HFF-Myc (cell line): ENCODE measurements around the gene NDC80.
"Not testable (repeated sequence)": the region's sequence is repeated elsewhere in the genome, so short reads cannot be mapped to it uniquely, and the experiment has no call there.

Source experiments
- DNase-seq: peaks from one replicate; pipeline ENCODE4 v3.0.0-alpha.2; 2011; ENCODE audit warnings: low read depth; ENCODE audit errors: extremely low read depth
- H3K4me3 ChIP-seq: replicated peaks from 2 replicates; pipeline ENCODE4 v1.5.1; 2011; ENCODE audit warnings: low read depth, mild to moderate bottlenecking, control low read depth, low read length
- CTCF ChIP-seq: IDR thresholded peaks from 2 replicates; pipeline ENCODE4 v1.5.1; 2012; ENCODE audit warnings: mild to moderate bottlenecking, low read depth, low read length, control low read depth; ENCODE audit errors: missing control alignments

The NDC80 gene

GRCh38 chr18:2656981-2657512, 85.7 kb downstream of the NDC80 start:
- DNase-seq, result no peak
- no peak for TF ChIP-seq CTCF
- peak overlapping the region; percentile 96 for H3K4me3 ChIP-seq

GRCh38 chr18:2657788-2658458, 86.6 kb downstream of the NDC80 start:
- no peak for TF ChIP-seq CTCF
- DNase-seq, result peak; percentile 49
- H3K4me3 ChIP-seq, result peak overlapping the region; percentile 96

- H3K4me3 ChIP-seq, DNase-seq: not testable (repeated sequence)
These were observed 89.5 kb downstream of the NDC80 start for GRCh38 chr18:2660849-2661248.

GRCh38 chr18:2662288-2662687, 90.9 kb downstream of the NDC80 start:
- not testable (repeated sequence) for DNase-seq, H3K4me3 ChIP-seq

- DNase-seq, result no peak
- no peak for TF ChIP-seq CTCF
- H3K4me3 ChIP-seq, result no peak overlapping the region
These were observed 91.6 kb downstream of the NDC80 start for GRCh38 chr18:2662990-2663389.
